Activated naive CD4-positive, alpha-beta T cell treated with anti-CD3 and anti-CD28 coated beads, Interleukin-2, amount 50 U/mL, for 72 hours (primary cell): ENCODE measurements around the gene ELAC1. TPM values are rescaled to one million over a fixed set of nuclear protein-coding genes. Genes with fewer than 3 reads are reported as not detected.
"Not testable (repeated sequence)": the region's sequence is repeated elsewhere in the genome, so short reads cannot be mapped to it uniquely, and the experiment has no call there.

ENCODE experiments used
- ATAC-seq, 2 donors: fragments of 150-1000 bp; cut with Tn5 transposase; 2 replicates each; pipeline ENCODE4 v1.10.0; 2021; ENCODE audit warnings: mild to moderate bottlenecking in 2 of 2, moderate library complexity in 2 of 2
- DNase-seq, 2 donors: peaks; one replicate each; pipeline ENCODE4 v3.0.0; 2021 to 2022; ENCODE audit warnings: low spot score in 2 of 2
- H3K27ac Mint-ChIP-seq, 2 donors: one replicate each; pipeline ENCODE4 v1.8.0; 2022; ENCODE audit warnings: mild to moderate bottlenecking in 2 of 2, mixed read lengths in 2 of 2
- H3K36me3 Mint-ChIP-seq, 2 donors: one replicate each; pipeline ENCODE4 v1.8.0; 2022; ENCODE audit warnings: mixed read lengths in 2 of 2
- H3K9me3 Mint-ChIP-seq, 2 donors: one replicate each; pipeline ENCODE4 v1.8.0; 2022; ENCODE audit warnings: mixed read lengths in 2 of 2
- total RNA-seq, 2 donors: library from RNA; stranded (reverse); gene quantifications; one replicate each; pipeline ENCODE4 v1.2.3, GENCODE V29; 2022

ELAC1 gene
- total RNA-seq, 2 donors from 2014 or later: 1.0 to 5.1 TPM

- no peak for ATAC-seq
- no peaks in the 10 kb centered on the region for H3K36me3 Mint-ChIP-seq
- H3K9me3 Mint-ChIP-seq: no peaks in the 10 kb centered on the region
- H3K27ac Mint-ChIP-seq: no peak overlapping the region
- no peak for DNase-seq
These were observed 14.0 kb upstream of the ELAC1 start for GRCh38 chr18:50953822-50954221.

- Mint-ChIP-seq H3K9me3 (no peaks in the 10 kb centered on the region), H3K27ac (no peak overlapping the region), H3K36me3 (no peaks in the 10 kb centered on the region)
- ATAC-seq (no peak), DNase-seq (no peak)
These were observed 12.6 kb upstream of the ELAC1 start for GRCh38 chr18:50955253-50955652.

- H3K36me3 Mint-ChIP-seq: peaks cover 0 to 5% of the 10 kb centered on the region in 2 donors
- H3K9me3 Mint-ChIP-seq: peaks cover 0 to 5% of the 10 kb centered on the region in 2 donors
These were observed 11.7 kb upstream of the ELAC1 start for GRCh38 chr18:50956116-50956515.

GRCh38 chr18:50961974-50962373 lies 5.9 kb upstream of the ELAC1 start:
- Mint-ChIP-seq H3K36me3 (peaks cover 17 to 33% of the 10 kb centered on the region in 2 donors), H3K27ac (no peak overlapping the region), H3K9me3 (peaks cover 16 to 26% of the 10 kb centered on the region in 2 donors)
- DNase-seq (no peak), ATAC-seq (no peak)

More at GRCh38 chr18:50956116-50956515, 11.7 kb upstream of the ELAC1 start:
- ATAC-seq (no peak), DNase-seq (no peak)
- no peak overlapping the region for H3K27ac Mint-ChIP-seq

- Mint-ChIP-seq H3K27ac (peak overlapping the region in 1 of 2 donors; percentile 75), H3K9me3 (no peaks in the 10 kb centered on the region), H3K36me3 (peaks cover 6 to 8% of the 10 kb centered on the region in 2 donors)
- ATAC-seq (no peak), DNase-seq (no peak)
These were observed 1.6 kb downstream of the ELAC1 start for GRCh38 chr18:50969448-50969847.

- no peaks in the 10 kb centered on the region for H3K9me3 Mint-ChIP-seq
- ATAC-seq: no peak
- peaks cover 6 to 13% of the 10 kb centered on the region in 2 donors for H3K36me3 Mint-ChIP-seq
- H3K27ac Mint-ChIP-seq: no peak overlapping the region
- no peak for DNase-seq
These were observed 2.2 kb downstream of the ELAC1 start for GRCh38 chr18:50970006-50970405.

GRCh38 chr18:50972404-50972803 lies 4.6 kb downstream of the ELAC1 start:
- H3K9me3 Mint-ChIP-seq, DNase-seq, H3K27ac Mint-ChIP-seq, ATAC-seq: not testable (repeated sequence)
- peaks cover 26 to 34% of the 10 kb centered on the region in 2 donors for H3K36me3 Mint-ChIP-seq

GRCh38 chr18:50973367-50974126 lies 5.7 kb downstream of the ELAC1 start:
- Mint-ChIP-seq H3K9me3 (peaks cover 0 to 3% of the 10 kb centered on the region in 2 donors), H3K27ac (no peak overlapping the region), H3K36me3 (peaks cover 37 to 45% of the 10 kb centered on the region in 2 donors)
- DNase-seq: no peak
- ATAC-seq: peak; percentile 94 to 98

GRCh38 chr18:50977037-50977760 lies 9.4 kb downstream of the ELAC1 start:
- ATAC-seq (no peak), DNase-seq (no peak)
- Mint-ChIP-seq H3K9me3 (peaks cover 0 to 5% of the 10 kb centered on the region in 2 donors), H3K27ac (no peak overlapping the region), H3K36me3 (peaks cover 32 to 41% of the 10 kb centered on the region in 2 donors)

GRCh38 chr18:50981381-50981780 lies 13.5 kb downstream of the ELAC1 start:
- DNase-seq: no peak
- H3K9me3 Mint-ChIP-seq: peaks cover 0 to 5% of the 10 kb centered on the region in 2 donors
- no peak overlapping the region for H3K27ac Mint-ChIP-seq
- H3K36me3 Mint-ChIP-seq: peaks cover 23 to 25% of the 10 kb centered on the region in 2 donors
- ATAC-seq: no peak

GRCh38 chr18:50982086-50982801 lies 14.4 kb downstream of the ELAC1 start:
- H3K9me3 Mint-ChIP-seq: peaks cover 0 to 5% of the 10 kb centered on the region in 2 donors
- ATAC-seq (no peak), DNase-seq (no peak)
- H3K27ac Mint-ChIP-seq: no peak overlapping the region
- peaks cover 14 to 16% of the 10 kb centered on the region in 2 donors for H3K36me3 Mint-ChIP-seq

GRCh38 chr18:50982802-50983179 lies 15.0 kb downstream of the ELAC1 start:
- peaks cover 0 to 5% of the 10 kb centered on the region in 2 donors for H3K9me3 Mint-ChIP-seq
- ATAC-seq (no peak), DNase-seq (no peak)
- peaks cover 9 to 11% of the 10 kb centered on the region in 2 donors for H3K36me3 Mint-ChIP-seq
- H3K27ac Mint-ChIP-seq: no peak overlapping the region

GRCh38 chr18:50986360-50987087 lies 18.7 kb downstream of the ELAC1 start:
- no peaks in the 10 kb centered on the region for H3K36me3 Mint-ChIP-seq
- DNase-seq: no peak

GRCh38 chr18:50987261-50987660 lies 19.4 kb downstream of the ELAC1 start:
- DNase-seq: no peak
- no peaks in the 10 kb centered on the region for H3K9me3 Mint-ChIP-seq
- ATAC-seq: no peak
- H3K27ac Mint-ChIP-seq: no peak overlapping the region
- H3K36me3 Mint-ChIP-seq: no peaks in the 10 kb centered on the region

More at GRCh38 chr18:50986360-50987087, 18.7 kb downstream of the ELAC1 start:
- H3K9me3 Mint-ChIP-seq: no peaks in the 10 kb centered on the region
- ATAC-seq: no peak
- no peak overlapping the region for H3K27ac Mint-ChIP-seq

GRCh38 chr18:50989711-50990110 lies 21.9 kb downstream of the ELAC1 start:
- ATAC-seq (no peak), DNase-seq (no peak)
- H3K27ac Mint-ChIP-seq: no peak overlapping the region
- no peaks in the 10 kb centered on the region for H3K9me3 Mint-ChIP-seq
- H3K36me3 Mint-ChIP-seq: no peaks in the 10 kb centered on the region

GRCh38 chr18:50992351-50992762 lies 24.5 kb downstream of the ELAC1 start:
- DNase-seq (no peak), ATAC-seq (no peak)
- Mint-ChIP-seq H3K36me3 (no peaks in the 10 kb centered on the region), H3K9me3 (no peaks in the 10 kb centered on the region), H3K27ac (no peak overlapping the region)
